Measurements from ENCODE around the gene FBXL7. TPM values are rescaled to one million over a fixed set of nuclear protein-coding genes. Genes with fewer than 3 reads are reported as not detected.

The FBXL7 gene
- total and polyA plus RNA-seq, 2 donors (not counting 3 experiments of a cell fraction or from before 2014, with no cell fraction given), result 23.5 to 32.2 TPM

DNA sequence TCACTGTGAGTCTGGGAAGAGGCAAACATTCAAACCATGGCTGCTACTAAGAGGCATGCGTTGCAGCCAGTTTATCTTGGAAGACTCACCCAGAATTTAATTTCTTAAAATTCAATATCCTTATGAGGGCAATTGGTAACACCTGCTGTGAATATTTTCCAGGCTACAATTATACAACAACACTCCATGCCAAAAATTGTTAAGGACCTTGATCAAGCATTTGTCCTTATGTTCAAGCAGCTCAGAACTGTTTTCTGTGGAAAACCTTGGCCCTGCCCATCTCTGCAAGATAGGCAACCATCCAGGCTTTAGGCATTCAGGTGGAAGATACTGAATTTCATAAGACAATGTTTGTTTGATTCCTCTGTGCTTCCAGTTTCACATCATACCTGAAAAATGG lies 327.8 kb downstream of the FBXL7 start:
- H3K9me3 ChIP-seq (replicated peaks; ENCODE audit: control insufficient read depth, insufficient read depth, low read length), result no peaks in the 10 kb centered on the region
- H3K4me1 ChIP-seq (ENCODE audit: control insufficient read depth, extremely low read depth, insufficient read depth, low read length), result peaks cover 6% of the 10 kb centered on the region
- H4K20me1 ChIP-seq (replicated peaks; ENCODE audit: control insufficient read depth, extremely low read depth, insufficient read depth, low read length), result no peaks in the 10 kb centered on the region
- no TSS peak for BruUV-seq (replicated peaks)
- FAIRE-seq (no peak), DNase-seq (ENCODE audit: low read depth, low spot score) (no peak)
- no peak overlapping the region for H3K9ac ChIP-seq (replicated peaks; ENCODE audit: extremely low read depth, insufficient read depth, low read length)
- H3K4me3 ChIP-seq (replicated peaks in 1 of 3; ENCODE audit: insufficient read depth in 1 of 3, low read depth in 1 of 3, low read length in 3 of 3), result no peak overlapping the region
- TF ChIP-seq JUN (IDR thresholded peaks at IDR 0.05; ENCODE audit: borderline replicate concordance, insufficient read depth, insufficient read length, low read depth) (no peak), POLR2AphosphoS5 (IDR thresholded peaks at IDR 0.05; ENCODE audit: insufficient read depth, low read depth, low read length) (no peak)
- TF ChIP-seq, protein P1, sequence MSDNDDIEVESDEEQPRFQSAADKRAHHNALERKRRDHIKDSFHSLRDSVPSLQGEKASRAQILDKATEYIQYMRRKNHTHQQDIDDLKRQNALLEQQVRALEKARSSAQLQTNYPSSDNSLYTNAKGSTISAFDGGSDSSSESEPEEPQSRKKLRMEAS (IDR thresholded peaks at IDR 0.05; ENCODE audit: insufficient read depth, insufficient read length), result no peak
- no peaks in the 10 kb centered on the region for H3K36me3 ChIP-seq (ENCODE audit: control insufficient read depth in 2 of 2, extremely low read depth in 1 of 2, insufficient read depth in 2 of 2, low read length in 2 of 2)
- dilution Hi-C loops (cut with MboI; ENCODE audit: extremely low pct_ligation_motif_present, low sequenced_read_pairs) (no loop called here), intact Hi-C loops (cut with micrococcal nuclease) (no loop called here)
- H3K9me1 ChIP-seq (replicated peaks; ENCODE audit: control insufficient read depth, extremely low read depth, insufficient read depth, low read length), result no peaks in the 10 kb centered on the region
- H3K27ac ChIP-seq (ENCODE audit: insufficient read depth, low read depth, low read length), result no peak overlapping the region
- H3K79me2 ChIP-seq (ENCODE audit: control insufficient read depth, insufficient read depth, low read length), result no peaks in the 10 kb centered on the region
- POLR2A ChIA-PET, result no interaction called here
- CTCF ChIA-PET, result interaction anchor here (1.6 to 4.8 kb wide), 2 partner anchors 168 to 721 kb away, joined by 6 to 44 read pairs; no protein-coding TSS in a partner anchor
- H2AFZ ChIP-seq (ENCODE audit: low read depth, low read length), result no peak overlapping the region
- no peak overlapping the region for H3K4me2 ChIP-seq (ENCODE audit: insufficient read depth, low read length)
- no peaks in the 10 kb centered on the region for H3K27me3 ChIP-seq (ENCODE audit: control insufficient read depth in 2 of 2, insufficient read depth in 2 of 2, low read length in 2 of 2)

DNA sequence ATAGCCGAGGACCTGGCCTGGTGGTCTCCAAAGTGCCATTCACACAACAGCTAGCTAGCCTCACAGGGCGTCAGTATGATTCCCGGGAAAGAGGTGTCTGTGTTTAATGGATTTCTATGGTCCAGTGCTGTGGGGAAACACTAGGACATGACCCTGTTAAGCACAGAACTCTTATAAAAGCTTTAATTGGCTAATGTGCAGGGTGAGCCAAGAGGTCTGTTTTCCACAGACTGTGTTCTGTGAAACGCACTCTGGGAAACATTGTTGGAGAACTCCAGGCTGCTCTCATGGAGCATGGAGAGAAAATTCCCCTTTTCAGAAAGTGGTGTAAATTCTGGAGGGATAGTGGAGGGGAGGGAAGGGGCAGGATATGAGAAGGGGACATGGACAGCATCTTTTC lies 331.4 kb downstream of the FBXL7 start:
- FAIRE-seq (no peak), DNase-seq (ENCODE audit: low read depth, low spot score) (no peak)
- ChIA-PET POLR2A (no interaction called here), CTCF (interaction anchor here (1.3 kb wide), 1 partner anchor 20 kb away, joined by 4 read pairs; no protein-coding TSS in a partner anchor)
- Histone ChIP-seq H3K9me1 (replicated peaks; ENCODE audit: control insufficient read depth, extremely low read depth, insufficient read depth, low read length) (no peaks in the 10 kb centered on the region), H3K79me2 (ENCODE audit: control insufficient read depth, insufficient read depth, low read length) (peaks cover 4% of the 10 kb centered on the region), H3K27ac (ENCODE audit: insufficient read depth, low read depth, low read length) (no peak overlapping the region), H3K27me3 (ENCODE audit: control insufficient read depth in 2 of 2, insufficient read depth in 2 of 2, low read length in 2 of 2) (no peaks in the 10 kb centered on the region), H2AFZ (ENCODE audit: low read depth, low read length) (no peak overlapping the region), H4K20me1 (replicated peaks; ENCODE audit: control insufficient read depth, extremely low read depth, insufficient read depth, low read length) (no peaks in the 10 kb centered on the region), H3K9me3 (replicated peaks; ENCODE audit: control insufficient read depth, insufficient read depth, low read length) (no peaks in the 10 kb centered on the region), H3K4me3 (replicated peaks in 1 of 3; ENCODE audit: insufficient read depth in 1 of 3, low read depth in 1 of 3, low read length in 3 of 3) (no peak overlapping the region), H3K9ac (replicated peaks; ENCODE audit: extremely low read depth, insufficient read depth, low read length) (no peak overlapping the region), H3K4me2 (ENCODE audit: insufficient read depth, low read length) (no peak overlapping the region), H3K4me1 (ENCODE audit: control insufficient read depth, extremely low read depth, insufficient read depth, low read length) (peaks cover 24% of the 10 kb centered on the region), H3K36me3 (ENCODE audit: control insufficient read depth in 2 of 2, extremely low read depth in 1 of 2, insufficient read depth in 2 of 2, low read length in 2 of 2) (no peaks in the 10 kb centered on the region)
- no TSS peak for BruUV-seq (replicated peaks)
- dilution Hi-C loops (cut with MboI; ENCODE audit: extremely low pct_ligation_motif_present, low sequenced_read_pairs) (no loop called here), intact Hi-C loops (cut with micrococcal nuclease) (no loop called here)
- TF ChIP-seq POLR2A (IDR thresholded peaks at IDR 0.05; ENCODE audit: low read depth, low read length) (no peak), EZH2 (IDR thresholded peaks at IDR 0.05; ENCODE audit: borderline replicate concordance, low read depth, low read length, severe bottlenecking) (no peak), JUN (IDR thresholded peaks at IDR 0.05; ENCODE audit: borderline replicate concordance, insufficient read depth, insufficient read length, low read depth) (no peak), FOS (IDR thresholded peaks at IDR 0.05; ENCODE audit: borderline replicate concordance, insufficient read depth, low read length) (no peak), GATA2 (IDR thresholded peaks at IDR 0.05; ENCODE audit: insufficient read depth, insufficient read length, low read depth, low read length) (no peak), MYC (IDR thresholded peaks at IDR 0.05; ENCODE audit: low read depth, low read length) (no peak), POLR2AphosphoS5 (IDR thresholded peaks at IDR 0.05; ENCODE audit: insufficient read depth, low read depth, low read length) (no peak)
- TF ChIP-seq, protein P2, sequence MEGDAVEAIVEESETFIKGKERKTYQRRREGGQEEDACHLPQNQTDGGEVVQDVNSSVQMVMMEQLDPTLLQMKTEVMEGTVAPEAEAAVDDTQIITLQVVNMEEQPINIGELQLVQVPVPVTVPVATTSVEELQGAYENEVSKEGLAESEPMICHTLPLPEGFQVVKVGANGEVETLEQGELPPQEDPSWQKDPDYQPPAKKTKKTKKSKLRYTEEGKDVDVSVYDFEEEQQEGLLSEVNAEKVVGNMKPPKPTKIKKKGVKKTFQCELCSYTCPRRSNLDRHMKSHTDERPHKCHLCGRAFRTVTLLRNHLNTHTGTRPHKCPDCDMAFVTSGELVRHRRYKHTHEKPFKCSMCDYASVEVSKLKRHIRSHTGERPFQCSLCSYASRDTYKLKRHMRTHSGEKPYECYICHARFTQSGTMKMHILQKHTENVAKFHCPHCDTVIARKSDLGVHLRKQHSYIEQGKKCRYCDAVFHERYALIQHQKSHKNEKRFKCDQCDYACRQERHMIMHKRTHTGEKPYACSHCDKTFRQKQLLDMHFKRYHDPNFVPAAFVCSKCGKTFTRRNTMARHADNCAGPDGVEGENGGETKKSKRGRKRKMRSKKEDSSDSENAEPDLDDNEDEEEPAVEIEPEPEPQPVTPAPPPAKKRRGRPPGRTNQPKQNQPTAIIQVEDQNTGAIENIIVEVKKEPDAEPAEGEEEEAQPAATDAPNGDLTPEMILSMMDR (IDR thresholded peaks at IDR 0.05; ENCODE audit: extremely low read depth in 1 of 2, insufficient read depth in 1 of 2, low read depth in 1 of 2, low read length in 2 of 2), result no peak
- TF ChIP-seq, protein P1 (IDR thresholded peaks at IDR 0.05; ENCODE audit: insufficient read depth, insufficient read length), result no peak

Data from endothelial cell of umbilical vein (primary cell).